Natural killer cell (primary cell): ENCODE results near the gene LARGE1. TPM values are rescaled to one million over a fixed set of nuclear protein-coding genes. Genes with fewer than 3 reads are reported as not detected.

Experiments
- ATAC-seq, 3 donors: fragments of 150-1000 bp in 2 of 3; fragments of 200-7000 bp in 1 of 3; cut with Tn5 transposase; 1 replicate in 1 of 3; 2 replicates in 2 of 3; pipeline ENCODE4 v1.10.0; 2021; ENCODE audit warnings: mild to moderate bottlenecking in 2 of 3, moderate library complexity in 2 of 3
- DNase-seq, 2 donors: peaks; one replicate each; pipeline versions ENCODE4 v3.0.0 to v3.0.0-alpha.2; 2013 to 2021; ENCODE audit warnings: mixed read lengths in 1 of 2
- H3K27ac ChIP-seq: one replicate; pipeline ENCODE4 v1.5.1; 2013; ENCODE audit warnings: mild to moderate bottlenecking, low read length
- H3K27me3 ChIP-seq: one replicate; pipeline ENCODE4 v1.6.1; 2013; ENCODE audit warnings: low read length; ENCODE audit not compliant: control insufficient read depth, insufficient read depth
- H3K36me3 ChIP-seq: one replicate; pipeline ENCODE4 v1.6.1; 2013; ENCODE audit warnings: low read length; ENCODE audit not compliant: control insufficient read depth, insufficient read depth
- H3K4me1 ChIP-seq: one replicate; pipeline ENCODE4 v1.6.1; 2013; ENCODE audit warnings: low read length; ENCODE audit not compliant: control insufficient read depth, insufficient read depth
- H3K4me3 ChIP-seq: one replicate; pipeline ENCODE4 v1.5.1; 2013; ENCODE audit warnings: low read length
- H3K9me3 ChIP-seq: one replicate; pipeline ENCODE4 v1.6.1; 2013; ENCODE audit warnings: low read length; ENCODE audit not compliant: control insufficient read depth, insufficient read depth
- H3K27ac Mint-ChIP-seq, 2 donors: one replicate each; pipeline ENCODE4 v1.8.0; 2022; ENCODE audit warnings: mild to moderate bottlenecking in 2 of 2, mixed read lengths in 2 of 2, moderate library complexity in 1 of 2
- H3K27me3 Mint-ChIP-seq, 2 donors: one replicate each; pipeline ENCODE4 v1.8.0; 2022; ENCODE audit warnings: low read depth in 2 of 2, mixed read lengths in 2 of 2
- H3K36me3 Mint-ChIP-seq: one replicate; pipeline ENCODE4 v1.8.0; 2022; ENCODE audit warnings: mixed read lengths
- H3K4me1 Mint-ChIP-seq, 2 donors: one replicate each; pipeline ENCODE4 v1.8.0; 2022; ENCODE audit warnings: mixed read lengths in 2 of 2
- H3K4me3 Mint-ChIP-seq: one replicate; pipeline ENCODE4 v1.8.0; 2022; ENCODE audit warnings: mild to moderate bottlenecking, moderate library complexity, mixed read lengths
- H3K9me3 Mint-ChIP-seq, 2 donors: one replicate each; pipeline ENCODE4 v1.8.0; 2022; ENCODE audit warnings: mixed read lengths in 2 of 2
- WGBS: methylation state at CpG from one replicate; pipeline ENCODE4 v1.1.7; 2013; ENCODE audit warnings: missing lambda C conversion rate; ENCODE audit not compliant: insufficient coverage; 5-methylcytosine and 5-hydroxymethylcytosine counted together
- intact Hi-C: fragments of 100-400 bp; cut with micrococcal nuclease; formaldehyde crosslinking; loops from one replicate; pipeline ENCODE4 v1.14.2; 2022
- total RNA-seq, 4 donors: library from RNA; stranded (reverse); fragments of 120-200 nt in 1 of 4; gene quantifications; one replicate each; pipeline versions ENCODE4 v1.2.3 to v1.2.4, GENCODE V29; 2013 to 2022
- TF ChIP-seq, protein P1 (sequence below): fragments of 200-600 bp; IDR thresholded peaks from one replicate; pipeline ENCODE4 v1.8.0; 2022; ENCODE audit warnings: antibody characterized with exemption

Gene LARGE1
- total RNA-seq, 3 donors from 2014 or later (not counting 1 experiment from before 2014, with no cell fraction given): 2.6 to 11.6 (median 4.1) TPM

DNA sequence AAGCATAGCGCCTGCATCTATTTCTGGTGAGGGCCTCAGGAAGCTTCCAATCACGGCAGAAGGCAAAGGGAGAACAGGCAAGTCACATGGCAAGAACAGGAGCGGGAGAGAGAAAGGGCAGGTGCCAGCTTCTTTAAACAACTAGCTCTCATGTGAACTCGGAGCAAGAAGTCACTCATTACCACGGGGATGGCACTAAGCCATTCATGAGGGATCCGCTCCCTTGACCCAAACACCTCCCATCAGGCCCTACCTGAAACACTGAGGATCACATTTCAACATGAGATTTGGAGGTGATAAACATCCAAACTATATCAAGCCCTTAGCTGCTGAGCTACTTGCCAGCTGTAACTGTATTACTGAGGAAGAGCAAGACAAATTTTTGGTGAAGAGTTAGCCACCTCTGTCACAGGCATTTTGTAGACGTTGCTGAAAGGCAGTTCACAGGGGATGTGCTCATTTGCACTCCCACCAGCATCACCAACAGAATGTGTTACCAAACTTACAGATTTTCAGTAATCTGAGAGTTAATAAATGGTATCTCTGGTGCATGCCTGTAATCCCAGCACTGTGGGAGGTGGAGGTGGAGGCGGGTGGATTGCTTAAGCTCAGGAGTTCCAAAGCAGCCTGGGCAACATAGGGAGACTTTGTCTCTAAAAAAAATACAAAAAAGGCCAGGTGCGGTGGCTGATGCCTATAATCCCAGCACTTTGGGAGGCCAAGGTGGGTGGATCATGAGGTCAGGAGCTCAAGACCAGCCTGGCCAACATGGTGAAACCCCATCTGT, 398.2 kb downstream of the LARGE1 start:
- Histone ChIP-seq H3K27ac (no peak overlapping the region), H3K27me3 (no peaks in the 10 kb centered on the region), H3K36me3 (no peaks in the 10 kb centered on the region), H3K4me1 (peaks cover 39% of the 10 kb centered on the region), H3K9me3 (peaks cover 2% of the 10 kb centered on the region), H3K4me3 (no peak overlapping the region)
- DNase-seq: no peak
- whole genome bisulfite sequencing: 83% methylated on average over 9 of the region's 9 CpGs
- H3K27me3 Mint-ChIP-seq: no peaks in the 10 kb centered on the region
- no peaks in the 10 kb centered on the region for H3K36me3 Mint-ChIP-seq
- TF ChIP-seq, protein P1, sequence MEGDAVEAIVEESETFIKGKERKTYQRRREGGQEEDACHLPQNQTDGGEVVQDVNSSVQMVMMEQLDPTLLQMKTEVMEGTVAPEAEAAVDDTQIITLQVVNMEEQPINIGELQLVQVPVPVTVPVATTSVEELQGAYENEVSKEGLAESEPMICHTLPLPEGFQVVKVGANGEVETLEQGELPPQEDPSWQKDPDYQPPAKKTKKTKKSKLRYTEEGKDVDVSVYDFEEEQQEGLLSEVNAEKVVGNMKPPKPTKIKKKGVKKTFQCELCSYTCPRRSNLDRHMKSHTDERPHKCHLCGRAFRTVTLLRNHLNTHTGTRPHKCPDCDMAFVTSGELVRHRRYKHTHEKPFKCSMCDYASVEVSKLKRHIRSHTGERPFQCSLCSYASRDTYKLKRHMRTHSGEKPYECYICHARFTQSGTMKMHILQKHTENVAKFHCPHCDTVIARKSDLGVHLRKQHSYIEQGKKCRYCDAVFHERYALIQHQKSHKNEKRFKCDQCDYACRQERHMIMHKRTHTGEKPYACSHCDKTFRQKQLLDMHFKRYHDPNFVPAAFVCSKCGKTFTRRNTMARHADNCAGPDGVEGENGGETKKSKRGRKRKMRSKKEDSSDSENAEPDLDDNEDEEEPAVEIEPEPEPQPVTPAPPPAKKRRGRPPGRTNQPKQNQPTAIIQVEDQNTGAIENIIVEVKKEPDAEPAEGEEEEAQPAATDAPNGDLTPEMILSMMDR: no peak
- intact Hi-C loops: no loop called here
- H3K4me3 Mint-ChIP-seq: no peak overlapping the region
- H3K27ac Mint-ChIP-seq: no peak overlapping the region
- no peak for ATAC-seq
- no peaks in the 10 kb centered on the region for H3K9me3 Mint-ChIP-seq
- peaks cover 5% of the 10 kb centered on the region in 2 donors for H3K4me1 Mint-ChIP-seq

DNA sequence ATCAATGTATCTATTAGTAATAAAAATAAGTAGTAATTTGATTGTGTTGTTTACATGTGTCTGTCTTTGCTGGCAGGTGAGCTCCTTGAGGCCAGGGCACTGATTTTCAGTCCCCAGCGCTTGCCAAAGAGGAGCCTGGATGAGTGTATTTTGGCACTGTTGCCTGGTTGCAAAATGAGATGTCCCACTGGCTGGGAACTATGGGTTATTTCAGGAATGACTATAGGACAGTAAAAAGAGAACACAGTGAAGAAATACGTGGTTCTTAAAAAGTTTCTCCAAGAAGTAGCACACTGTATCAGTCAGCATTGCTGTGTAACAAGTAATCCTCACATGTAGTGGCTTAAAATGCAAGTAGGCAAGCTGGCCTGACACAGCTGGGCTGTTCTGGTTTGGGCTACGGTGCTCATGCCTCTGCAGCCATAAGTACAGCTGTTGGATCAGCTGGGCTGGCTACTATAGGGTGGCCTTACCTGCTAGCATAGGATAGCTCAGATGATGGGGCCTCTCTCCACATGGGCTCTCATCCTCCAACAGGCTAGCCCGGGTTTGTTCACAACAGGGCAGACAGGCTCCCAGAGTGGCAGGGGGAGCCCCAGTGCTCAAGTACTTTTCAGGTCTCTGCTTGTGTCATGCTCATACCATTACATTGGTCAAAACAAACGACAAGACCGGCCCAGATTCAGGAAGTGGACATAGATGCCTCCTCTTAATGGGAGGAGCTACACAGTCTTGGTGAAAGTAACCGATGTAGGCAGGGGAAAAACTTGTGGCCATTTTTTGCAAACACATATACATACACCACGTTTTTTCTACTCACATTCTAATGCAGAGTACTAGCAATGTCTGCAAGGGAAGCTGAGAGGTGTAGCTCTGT, 399.1 kb downstream of the LARGE1 start:
- Mint-ChIP-seq H3K4me3 (no peak overlapping the region), H3K9me3 (no peaks in the 10 kb centered on the region), H3K4me1 (peaks cover 5% of the 10 kb centered on the region in 2 donors), H3K27me3 (no peaks in the 10 kb centered on the region), H3K27ac (no peak overlapping the region), H3K36me3 (no peaks in the 10 kb centered on the region)
- H3K4me3 ChIP-seq: no peak overlapping the region
- peaks cover 39% of the 10 kb centered on the region for H3K4me1 ChIP-seq
- no peak overlapping the region for H3K27ac ChIP-seq
- DNase-seq (no peak), ATAC-seq (no peak)
- no peaks in the 10 kb centered on the region for H3K27me3 ChIP-seq
- TF ChIP-seq, protein P1: no peak
- intact Hi-C loops: no loop called here
- H3K9me3 ChIP-seq: peaks cover 2% of the 10 kb centered on the region
- H3K36me3 ChIP-seq: no peaks in the 10 kb centered on the region
- WGBS: 82% methylated on average over 6 of the region's 8 CpGs

DNA sequence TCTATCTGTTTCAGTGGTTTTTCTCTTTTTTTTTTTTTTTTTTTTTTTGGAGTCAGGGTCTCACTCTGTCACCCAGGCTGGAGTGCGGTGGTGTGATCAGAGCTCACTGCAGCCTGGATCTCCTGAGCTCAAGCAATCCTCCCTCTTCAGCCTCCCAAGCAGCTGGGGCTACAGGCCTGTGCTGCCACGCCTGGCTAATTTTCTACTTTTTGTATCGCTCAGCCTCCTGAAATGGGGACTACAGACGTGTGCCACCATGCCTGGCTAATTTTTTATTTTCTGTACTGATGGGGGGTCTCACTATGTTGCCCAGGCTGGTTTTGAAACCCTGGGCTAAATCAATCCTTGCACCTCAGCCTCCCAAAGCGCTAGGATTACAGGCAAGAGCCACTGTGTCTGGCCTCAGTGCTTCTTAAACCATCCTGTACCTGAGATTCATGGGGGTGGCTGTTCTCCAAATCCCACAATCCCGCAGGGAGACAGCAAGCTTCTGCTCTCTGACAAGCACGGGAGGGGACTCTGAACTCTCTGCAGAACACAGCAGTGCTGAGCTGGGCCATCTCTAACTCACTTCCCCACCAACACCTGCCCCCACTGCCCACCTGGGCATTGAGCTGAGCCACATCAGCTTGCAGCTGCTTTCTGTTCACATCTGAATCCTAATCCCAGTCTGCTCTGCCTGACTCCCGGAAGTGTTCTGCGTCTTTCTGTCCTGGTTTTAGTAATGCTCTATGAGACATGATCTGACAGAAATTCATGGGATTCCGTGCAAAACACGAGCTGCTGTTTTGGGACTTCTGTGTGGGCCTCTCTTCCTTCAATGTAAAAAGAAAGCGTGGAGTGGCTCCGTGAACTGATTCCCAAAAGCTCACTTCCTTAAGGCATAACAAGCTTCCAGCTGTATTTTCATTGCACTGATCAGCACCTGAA, 400.0 kb downstream of the LARGE1 start:
- Mint-ChIP-seq H3K36me3 (no peaks in the 10 kb centered on the region), H3K9me3 (no peaks in the 10 kb centered on the region), H3K27me3 (no peaks in the 10 kb centered on the region), H3K4me3 (no peak overlapping the region), H3K4me1 (peaks cover 5% of the 10 kb centered on the region in 2 donors), H3K27ac (no peak overlapping the region)
- TF ChIP-seq, protein P1: no peak
- DNase-seq (no peak), ATAC-seq (no peak)
- Histone ChIP-seq H3K36me3 (no peaks in the 10 kb centered on the region), H3K4me1 (peaks cover 39% of the 10 kb centered on the region), H3K9me3 (peaks cover 2% of the 10 kb centered on the region), H3K27me3 (no peaks in the 10 kb centered on the region), H3K27ac (no peak overlapping the region), H3K4me3 (no peak overlapping the region)
- whole genome bisulfite sequencing: 83% methylated on average over 13 of the region's 13 CpGs
- intact Hi-C loops: no loop called here
